NCI-H345 treated with DMSO at 0.1 percent for 48 hours (cell line): ENCODE measurements around the gene BRINP1.
A peak's percentile ranks its signal among the peaks of the same experiment; 100 is the strongest.
"Not testable (repeated sequence)": the region's sequence is repeated elsewhere in the genome, so short reads cannot be mapped to it uniquely, and the experiment has no call there.

ENCODE experiments used
- DNase-seq: peaks from one replicate; lab custom pipeline; 2025; ENCODE audit not compliant: unreplicated experiment; lab: John Stamatoyannopoulos, UW

Gene BRINP1

GRCh38 chr9:119215651-119216050 is 153.6 kb downstream of the BRINP1 start:
- no peak for DNase-seq

DNA sequence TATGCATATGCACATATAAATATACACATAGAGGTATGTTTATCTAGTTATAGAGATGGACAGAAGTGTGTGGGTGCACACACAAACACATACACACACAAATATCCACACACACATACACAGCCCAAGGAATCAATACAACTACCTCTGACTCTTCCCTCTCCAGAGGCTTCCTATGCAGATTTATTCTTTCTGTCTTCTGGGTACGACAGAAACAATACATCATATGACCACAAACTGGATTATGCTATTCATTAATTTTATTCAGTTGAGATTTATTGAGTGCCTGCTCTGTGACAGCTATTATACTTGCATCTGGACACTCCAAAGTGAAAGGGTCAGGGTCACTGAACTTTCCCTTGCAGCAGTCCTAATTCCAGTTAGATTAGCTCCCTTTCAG is 155.8 kb downstream of the BRINP1 start:
- no peak for DNase-seq

DNA sequence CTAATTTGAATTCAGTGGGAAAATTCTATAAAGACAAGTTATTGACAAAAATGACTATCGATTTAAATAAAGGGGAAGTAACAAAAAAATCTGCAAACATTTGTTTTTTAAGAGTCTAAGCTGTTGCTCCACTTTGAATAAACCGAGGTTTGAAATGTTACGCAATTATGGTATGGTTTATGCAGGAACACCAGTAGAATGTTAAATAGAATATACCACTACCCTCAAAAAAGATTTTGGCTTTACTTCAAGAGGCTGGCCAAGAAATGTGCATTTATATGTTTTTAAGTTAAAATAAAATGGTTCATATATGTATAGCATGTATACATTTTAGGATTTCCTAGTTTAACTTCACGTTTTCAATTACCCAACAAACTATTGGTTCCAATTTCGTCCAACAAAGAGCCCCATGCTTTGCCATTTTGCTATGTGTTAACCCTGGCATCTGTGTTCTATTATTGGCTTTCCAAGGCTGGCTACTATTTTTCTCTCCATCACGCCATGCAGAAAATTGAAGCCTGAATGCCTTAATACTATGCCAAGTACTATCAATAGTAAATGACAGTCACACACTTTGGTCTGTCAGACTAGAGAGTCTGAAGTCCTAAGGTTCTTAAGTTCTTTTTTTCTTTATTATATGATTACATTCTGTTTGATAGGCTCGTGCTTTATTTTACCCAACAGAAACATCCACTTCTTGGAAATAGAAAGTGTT is 171.2 kb downstream of the BRINP1 start:
- DNase-seq: no peak

- no peak for DNase-seq
Measured at GRCh38 chr9:119195521-119195920, 173.7 kb downstream of the BRINP1 start.

DNA sequence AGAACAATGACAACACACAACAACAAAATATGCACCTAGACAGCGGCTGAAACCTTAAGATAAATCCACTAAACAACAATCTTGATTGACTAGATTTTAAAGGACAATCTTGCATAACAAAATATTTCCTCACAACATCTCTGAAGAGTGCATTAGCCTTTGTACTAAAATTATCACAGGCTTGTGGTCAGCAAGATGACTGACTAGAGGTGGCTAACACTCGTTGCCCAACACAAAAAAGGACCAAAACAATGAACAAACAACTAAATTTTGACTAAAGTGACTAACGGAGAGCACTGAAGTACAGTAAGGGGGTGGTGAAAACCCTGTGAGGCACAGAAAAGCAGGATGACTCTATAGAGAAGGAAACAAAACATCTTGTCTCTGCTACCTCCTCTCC is 183.9 kb downstream of the BRINP1 start:
- DNase-seq: no peak

DNA sequence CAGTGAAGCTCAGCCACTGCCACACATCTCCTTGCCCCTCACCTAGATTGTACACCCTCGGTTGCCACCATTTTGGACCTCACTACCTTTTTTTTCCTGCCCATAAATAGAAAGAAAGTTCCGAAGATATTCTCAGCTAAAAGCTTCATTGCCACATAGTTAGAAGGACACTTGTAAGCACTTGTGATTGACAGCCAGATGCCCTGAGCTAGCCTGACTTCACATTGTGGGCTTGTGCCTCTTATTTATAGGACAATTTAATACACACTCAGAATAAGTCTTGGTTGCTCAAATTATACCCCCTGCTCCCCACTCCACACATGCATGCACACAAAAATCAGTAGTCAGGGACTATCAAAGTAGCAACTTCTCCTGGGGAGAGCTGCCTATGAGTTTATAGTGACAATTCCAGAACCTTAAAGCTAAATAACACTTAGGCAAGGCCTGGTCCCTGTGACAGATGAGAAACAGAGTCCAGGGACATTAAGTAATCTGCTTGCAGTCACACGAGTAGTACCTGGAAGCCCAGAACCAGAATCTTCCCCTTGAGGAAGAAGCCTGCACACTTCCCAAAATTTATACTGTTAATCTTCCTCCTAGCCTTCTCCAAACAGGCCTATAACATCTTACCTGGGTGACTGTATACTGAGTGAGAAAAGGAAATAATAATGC is 184.8 kb downstream of the BRINP1 start:
- DNase-seq: no peak

DNA sequence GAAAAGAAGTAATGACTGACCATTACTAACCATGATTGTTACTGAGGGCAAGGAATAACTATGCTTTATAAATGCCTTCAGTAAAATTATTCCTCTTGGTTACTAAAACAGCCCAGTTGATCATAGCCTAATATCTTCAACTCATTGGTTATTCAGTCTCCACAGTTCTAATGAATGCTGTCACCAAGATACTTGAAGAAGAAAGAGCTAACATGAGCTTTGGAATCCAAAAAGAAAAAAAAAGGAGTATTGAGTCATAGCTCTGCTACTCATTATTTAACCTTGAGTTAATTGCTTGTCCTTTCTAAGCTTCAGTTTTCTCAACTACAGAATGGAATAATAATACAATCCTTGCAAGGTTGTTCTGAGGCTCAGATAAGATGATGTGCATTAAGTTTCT is 187.7 kb downstream of the BRINP1 start:
- no peak for DNase-seq

DNA sequence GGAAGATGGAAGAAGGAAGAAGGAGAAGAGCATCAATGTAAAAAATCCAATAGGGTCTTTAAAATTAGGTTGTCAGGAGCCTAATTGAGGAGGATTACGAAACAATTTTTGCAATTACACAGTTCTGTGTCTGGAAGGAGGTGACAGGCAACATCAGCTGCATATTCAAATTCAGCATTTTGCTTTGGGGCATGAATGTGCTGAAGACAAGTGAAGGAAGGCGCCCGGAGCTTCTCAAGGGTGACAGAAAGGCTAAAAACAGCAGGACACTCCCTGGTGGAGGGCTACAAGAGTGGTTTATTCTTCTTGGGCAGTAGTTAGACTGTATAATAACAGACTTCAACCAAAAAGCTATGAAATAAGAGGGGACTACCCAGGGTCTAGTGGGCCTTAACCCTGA is 188.3 kb downstream of the BRINP1 start:
- DNase-seq: no peak

DNA sequence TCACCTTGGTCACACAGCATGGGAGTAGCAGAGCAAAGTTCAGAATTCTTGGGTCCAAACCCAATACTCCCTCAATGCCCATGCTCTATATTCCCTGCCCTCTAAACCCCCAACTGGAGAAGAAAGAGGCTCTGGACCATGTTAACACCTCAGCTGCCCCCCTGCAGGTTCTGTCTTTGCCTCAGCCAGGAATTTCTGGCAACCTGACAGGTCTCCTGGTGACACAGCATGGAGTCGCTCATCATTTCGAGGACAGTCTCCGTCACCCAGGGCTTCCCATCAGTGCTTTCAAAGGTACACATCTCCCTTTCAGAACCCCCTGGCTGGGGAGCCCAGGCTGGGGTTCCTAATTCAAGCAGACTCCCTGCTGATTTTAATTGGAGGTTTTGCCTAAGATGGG is 189.5 kb downstream of the BRINP1 start:
- DNase-seq: peak; percentile 84

DNA sequence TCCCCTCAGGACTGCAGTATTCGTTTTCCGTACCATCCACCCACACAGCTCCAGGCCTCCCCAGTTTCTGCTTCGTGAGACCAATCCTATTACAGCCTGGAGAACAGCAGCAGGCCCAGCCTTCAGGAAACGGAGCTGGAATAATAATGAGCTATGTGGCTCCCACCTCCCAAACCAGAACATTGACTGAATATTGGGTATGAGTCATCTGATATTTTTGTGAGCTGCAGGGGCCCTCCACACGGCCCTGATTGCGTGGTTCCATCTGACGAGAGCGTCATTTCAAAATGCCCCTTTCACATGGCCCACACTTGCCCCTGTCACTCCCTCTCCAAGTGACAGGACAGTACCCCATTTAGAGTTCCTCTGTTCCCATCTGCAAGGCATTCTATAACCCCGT is 192.0 kb downstream of the BRINP1 start:
- no peak for DNase-seq

DNA sequence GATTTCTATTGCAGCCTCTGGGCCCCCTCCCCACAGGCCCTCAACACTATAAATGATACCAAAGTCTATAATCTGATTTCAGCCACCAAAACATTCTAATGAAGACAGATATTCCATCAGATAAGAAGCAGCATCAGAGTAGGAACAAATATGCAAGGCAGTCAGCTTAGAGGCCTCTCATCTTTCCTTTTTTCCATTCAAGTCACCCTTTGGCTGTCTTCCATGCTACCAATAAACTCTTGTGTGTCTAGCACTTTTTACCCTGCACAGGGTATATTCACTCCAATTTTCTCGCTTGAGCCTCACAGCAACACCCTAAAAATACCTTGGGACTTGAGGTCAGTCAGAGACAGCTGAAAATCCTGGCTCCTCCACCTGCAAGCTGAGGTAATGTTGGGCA is 193.7 kb downstream of the BRINP1 start:
- no peak for DNase-seq

- not testable (repeated sequence) for DNase-seq
Measured at GRCh38 chr9:119169222-119169621, 200.0 kb downstream of the BRINP1 start.

- no peak for DNase-seq
Measured at GRCh38 chr9:119167876-119168275, 201.4 kb downstream of the BRINP1 start.

- DNase-seq: no peak
Measured at GRCh38 chr9:119167267-119167666, 202.0 kb downstream of the BRINP1 start.

DNA sequence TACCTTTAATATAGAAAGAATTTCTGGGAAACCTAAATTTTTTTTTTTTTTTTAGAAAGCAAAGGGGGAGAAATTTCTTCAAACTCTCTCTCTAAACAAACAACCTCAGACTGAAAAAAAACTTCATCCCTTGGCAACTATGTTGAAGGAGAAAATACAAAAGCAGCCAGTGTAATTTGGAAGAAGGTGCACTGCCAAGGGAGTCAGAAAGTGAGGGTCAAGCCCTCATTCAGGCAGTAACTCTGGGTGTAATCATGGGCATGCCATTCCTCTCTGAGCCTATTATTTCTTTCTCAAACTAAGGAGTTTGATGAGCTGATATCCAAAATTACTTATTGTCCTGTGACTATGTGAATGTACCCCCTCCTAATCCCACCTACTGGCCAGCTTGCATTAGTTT is 203.1 kb downstream of the BRINP1 start:
- no peak for DNase-seq

DNA sequence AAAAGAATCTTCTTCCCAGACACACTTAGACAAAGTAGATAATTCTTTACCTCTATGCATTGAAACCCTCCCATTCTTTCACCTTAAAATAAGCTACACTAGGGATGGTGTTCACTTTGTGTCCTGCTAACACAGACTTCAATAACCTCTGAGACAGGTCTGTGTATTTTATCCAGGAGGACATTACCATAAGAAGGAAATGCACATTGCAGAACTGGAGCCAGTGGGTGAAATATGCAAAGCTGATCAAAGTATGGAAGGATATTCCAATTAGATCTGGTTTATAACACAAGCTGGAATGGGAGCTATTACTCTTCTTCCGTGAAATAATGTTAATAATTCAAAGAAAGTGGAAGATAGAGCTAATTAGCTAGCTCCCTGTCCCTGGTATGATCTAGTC is 204.1 kb downstream of the BRINP1 start:
- no peak for DNase-seq

DNA sequence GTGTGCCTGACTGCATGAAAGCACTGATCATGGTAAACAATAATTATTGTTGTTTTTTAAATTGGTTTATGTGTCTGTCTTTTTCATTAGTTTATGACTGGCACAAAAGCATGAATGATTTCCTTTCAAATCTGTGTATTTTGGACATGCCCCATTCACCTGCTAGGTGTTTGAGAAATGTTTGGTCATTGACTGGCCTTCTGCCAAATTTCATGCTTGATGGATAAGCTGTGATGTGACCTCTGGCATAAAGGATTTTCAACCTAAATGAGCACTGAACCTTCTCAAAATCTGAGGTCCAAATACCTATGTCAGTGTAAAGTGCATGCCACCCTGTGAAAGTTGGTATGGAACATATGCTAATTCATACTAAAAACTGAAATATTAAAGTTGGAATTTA is 204.5 kb downstream of the BRINP1 start:
- DNase-seq: no peak

DNA sequence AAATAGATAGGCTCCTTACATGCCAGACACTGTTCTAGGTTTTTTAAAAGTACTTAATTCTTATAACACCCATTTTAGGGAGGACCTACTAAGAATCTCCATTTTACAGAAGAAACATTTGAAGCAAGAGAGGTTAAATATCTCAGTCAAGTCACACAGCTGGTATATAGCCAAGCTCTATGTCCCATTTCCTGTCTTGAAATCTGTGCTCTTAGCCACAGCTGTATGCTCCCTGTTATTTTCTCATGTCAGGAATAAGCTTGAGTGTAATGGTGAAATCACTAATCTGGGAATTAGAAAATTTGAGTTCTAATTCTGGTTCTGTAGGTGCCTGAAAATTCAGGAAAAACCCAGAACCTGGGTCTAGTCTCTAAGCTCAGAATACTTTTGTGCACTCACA is 208.7 kb downstream of the BRINP1 start:
- no peak for DNase-seq

DNA sequence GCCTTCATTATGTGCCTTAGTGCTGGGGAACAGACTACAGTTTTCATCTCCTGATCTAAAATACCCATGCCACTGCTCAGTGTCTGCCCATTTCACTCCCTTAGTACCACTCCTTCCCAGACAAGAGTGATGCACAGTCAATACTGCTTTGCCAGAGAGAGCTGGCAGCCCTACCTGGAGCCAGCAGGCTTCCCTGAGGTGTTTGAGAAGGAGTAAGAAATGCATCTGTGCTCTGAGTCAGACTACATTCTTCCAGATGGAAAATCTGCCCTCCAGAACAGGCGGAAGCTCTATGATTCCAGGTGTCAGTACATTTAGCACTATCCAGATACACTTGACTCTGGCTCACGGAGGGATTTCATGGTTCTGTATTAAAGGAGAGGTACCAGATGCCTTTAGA is 209.8 kb downstream of the BRINP1 start:
- DNase-seq: no peak

GRCh38 chr9:119157196-119157595 is 212.0 kb downstream of the BRINP1 start:
- no peak for DNase-seq

GRCh38 chr9:119156354-119156753 is 212.9 kb downstream of the BRINP1 start:
- no peak for DNase-seq

- DNase-seq: no peak
Measured at GRCh38 chr9:119154527-119154926, 214.7 kb downstream of the BRINP1 start.

GRCh38 chr9:119153402-119153801 is 215.8 kb downstream of the BRINP1 start:
- DNase-seq: no peak
